GM19099 (cell line): Measurements from ENCODE around the gene VWA3A.

ENCODE experiments used
- POLR2A ChIP-seq: IDR thresholded peaks from 3 replicates; pipeline ENCODE4 v1.6.1; 2011; ENCODE audit warnings: low read depth; ENCODE audit not compliant: insufficient read length; ENCODE audit errors: extremely low read depth

VWA3A gene

DNA sequence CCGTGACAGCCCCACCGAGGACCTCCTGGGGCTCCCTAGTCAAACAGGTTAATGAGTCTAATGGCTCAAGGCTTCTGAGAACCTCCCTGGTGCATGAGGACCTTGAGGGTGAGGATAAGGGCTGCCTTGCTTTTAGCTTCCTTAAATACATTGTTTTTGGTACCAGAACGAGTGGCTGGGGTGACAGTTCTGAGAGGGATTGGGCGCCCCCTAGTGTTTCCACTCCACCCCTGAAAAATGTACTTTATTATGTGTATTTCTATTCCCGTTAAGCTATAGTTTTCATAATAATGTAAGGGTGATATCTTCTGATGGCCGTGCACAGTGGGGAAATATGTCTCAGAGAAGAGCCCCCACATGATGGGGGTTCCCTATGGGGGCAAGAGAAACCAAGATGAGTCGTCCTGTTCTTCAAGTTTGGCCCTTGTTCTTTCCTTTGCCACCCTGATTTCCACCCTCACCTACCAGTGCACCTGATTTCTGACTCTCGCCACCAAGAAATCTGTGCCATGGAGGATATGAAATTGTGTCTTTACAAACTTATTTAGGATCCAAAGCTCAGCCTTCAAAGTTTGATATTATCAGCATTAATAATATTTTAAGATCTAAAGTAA is 14.5 kb upstream of the VWA3A start:
- no peak for TF ChIP-seq POLR2A

- TF ChIP-seq POLR2A: no peak
These were observed 13.7 kb upstream of the VWA3A start for GRCh38 chr16:22078656-22079055.

GRCh38 chr16:22081050-22081449 is 11.3 kb upstream of the VWA3A start:
- TF ChIP-seq POLR2A: no peak

DNA sequence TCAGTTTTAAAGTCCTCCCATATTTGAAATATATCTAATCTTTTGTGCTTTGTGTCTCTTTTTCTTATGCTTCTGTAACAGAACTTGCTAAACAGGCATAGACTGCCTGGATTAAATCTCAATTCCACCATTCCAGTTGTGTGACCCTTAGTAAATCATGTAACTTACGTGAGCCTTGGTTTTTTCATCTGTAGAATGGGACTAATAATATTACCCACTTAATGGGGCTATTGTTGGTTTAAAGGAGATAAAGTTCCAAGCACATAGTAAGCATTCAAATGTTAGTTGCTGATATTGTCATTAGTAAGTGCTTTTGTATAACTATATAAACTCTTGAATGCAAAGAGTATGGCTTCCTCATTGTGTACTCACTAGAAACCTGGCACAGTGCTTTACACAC is 5.9 kb upstream of the VWA3A start:
- no peak for TF ChIP-seq POLR2A

DNA sequence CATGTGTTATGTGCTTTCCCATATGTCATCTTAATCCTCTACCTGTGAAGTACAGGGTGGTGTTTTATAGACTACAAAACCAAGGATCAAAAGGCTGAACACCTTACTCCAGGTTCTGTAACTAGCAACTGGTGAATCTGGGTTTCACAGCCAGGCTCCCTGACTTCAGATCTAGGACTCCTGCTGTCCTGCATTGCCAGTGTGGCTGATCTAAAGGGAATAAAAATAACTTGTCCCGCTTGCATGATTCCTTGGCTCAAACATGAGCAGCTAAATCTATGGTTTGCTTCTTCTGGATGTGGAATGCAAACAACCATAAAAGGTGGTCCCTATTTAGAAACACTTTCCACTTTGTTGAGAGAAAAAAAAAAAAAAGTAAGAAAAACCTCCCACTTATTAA is 3.7 kb upstream of the VWA3A start:
- no peak for TF ChIP-seq POLR2A

DNA sequence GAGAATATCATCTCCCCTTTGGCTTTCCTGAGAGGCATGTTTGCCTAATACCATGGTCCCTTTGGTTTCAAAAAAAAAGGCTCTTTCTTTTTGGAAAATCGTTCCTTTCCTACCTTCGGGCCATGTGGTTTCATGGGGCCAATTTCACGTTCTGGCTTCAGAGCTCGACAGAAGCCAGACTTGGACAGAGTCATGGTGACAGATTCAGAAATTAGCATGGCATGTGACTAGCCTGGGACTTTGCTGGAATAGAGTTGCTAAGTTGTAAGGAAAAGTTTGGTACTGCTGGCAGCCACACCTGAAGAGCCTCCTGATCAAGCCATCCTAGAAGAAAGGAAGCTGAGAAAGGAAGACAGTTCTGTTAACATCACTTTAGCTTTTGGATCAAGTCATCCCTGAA is 2.4 kb upstream of the VWA3A start:
- no peak for TF ChIP-seq POLR2A

GRCh38 chr16:22091721-22092120 is 620 bp upstream of the VWA3A start:
- no peak for TF ChIP-seq POLR2A

DNA sequence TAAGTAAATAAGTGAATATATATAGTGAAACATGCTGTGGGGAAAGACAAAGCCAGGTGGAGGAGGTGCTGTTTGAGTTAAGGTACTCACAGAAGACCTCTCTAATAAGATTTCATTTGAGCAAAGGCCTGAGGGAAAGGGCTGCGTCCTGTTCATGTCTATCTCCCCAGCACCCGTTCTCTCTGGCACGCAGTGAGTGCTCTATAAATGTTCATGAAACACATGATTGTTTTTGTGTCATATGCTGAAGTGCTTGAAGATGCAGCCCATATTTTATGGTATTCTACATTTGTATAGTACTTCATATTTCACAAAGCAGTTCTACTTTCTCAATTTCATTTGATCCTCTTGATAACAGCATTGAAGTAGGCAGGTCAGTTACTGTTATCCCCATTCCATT is 990 bp downstream of the VWA3A start:
- TF ChIP-seq POLR2A: no peak

GRCh38 chr16:22093996-22094395 is 1.7 kb downstream of the VWA3A start:
- no peak for TF ChIP-seq POLR2A

DNA sequence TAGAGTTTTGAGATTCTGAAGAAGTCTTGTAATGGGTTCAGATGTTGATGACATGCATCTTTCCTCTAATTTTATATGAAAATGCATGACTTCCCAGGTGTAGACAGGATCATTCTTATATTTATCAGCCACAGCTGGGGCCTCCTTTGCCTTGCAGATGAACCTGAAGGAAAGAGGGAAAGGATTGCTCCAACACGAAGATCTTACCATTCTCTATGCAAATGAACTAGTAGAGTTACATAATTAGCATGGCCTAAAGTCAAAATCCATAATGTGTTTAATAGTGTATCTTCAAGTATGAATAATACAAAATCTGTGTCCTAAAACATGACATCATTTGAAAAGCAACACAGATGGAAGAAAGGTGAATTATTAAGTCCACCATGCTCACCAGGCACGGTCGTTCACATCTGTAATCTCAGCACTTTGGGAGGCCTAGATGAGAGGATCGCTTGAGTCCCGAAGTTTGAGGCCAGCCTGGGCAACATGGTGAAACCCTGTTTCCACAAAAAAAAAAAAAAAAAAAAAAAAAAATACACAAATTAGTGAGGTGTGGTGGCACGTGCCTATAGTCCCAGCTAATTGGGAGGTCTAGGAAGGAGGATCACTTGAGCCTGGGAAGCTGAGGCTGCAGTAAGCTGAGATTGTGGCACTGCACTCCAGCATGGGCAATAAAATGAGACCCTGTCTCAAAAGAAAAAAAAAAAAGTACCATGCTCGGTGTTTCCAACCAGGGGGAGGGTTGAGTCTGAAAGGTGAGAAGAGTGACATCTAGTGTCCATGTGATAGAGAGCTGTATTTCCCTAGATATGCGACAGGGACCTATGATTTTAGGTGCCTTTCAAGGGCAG is 6.3 kb downstream of the VWA3A start:
- TF ChIP-seq POLR2A: no peak

- no peak for TF ChIP-seq POLR2A
These were observed 7.1 kb downstream of the VWA3A start for GRCh38 chr16:22099256-22099975.

DNA sequence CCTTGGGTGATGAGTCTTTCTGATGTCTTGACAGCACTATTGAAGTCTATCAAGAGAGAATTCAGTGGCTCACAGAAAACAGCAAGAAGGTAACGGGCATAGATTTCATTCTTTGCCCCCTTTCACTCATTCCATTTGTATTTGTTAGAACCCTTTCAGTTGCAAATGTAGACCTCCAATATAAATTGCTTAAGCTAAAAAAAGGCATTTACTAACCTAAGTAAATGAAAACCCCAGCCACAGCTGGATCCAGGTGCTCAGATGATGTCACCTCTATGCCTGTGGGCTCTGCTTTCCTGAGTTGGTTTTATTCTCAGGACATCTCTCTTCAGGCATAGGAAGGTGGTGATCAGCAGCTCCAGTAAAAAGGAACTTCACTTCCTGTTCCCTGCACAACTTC is 11.1 kb downstream of the VWA3A start:
- no peak for TF ChIP-seq POLR2A

- TF ChIP-seq POLR2A: no peak
These were observed 17.0 kb downstream of the VWA3A start for GRCh38 chr16:22109258-22109898.

GRCh38 chr16:22116095-22116700 is 23.9 kb downstream of the VWA3A start:
- no peak for TF ChIP-seq POLR2A

- TF ChIP-seq POLR2A: no peak
These were observed 25.3 kb downstream of the VWA3A start for GRCh38 chr16:22117609-22118008.

- no peak for TF ChIP-seq POLR2A
These were observed 28.1 kb downstream of the VWA3A start for GRCh38 chr16:22120440-22120839.

DNA sequence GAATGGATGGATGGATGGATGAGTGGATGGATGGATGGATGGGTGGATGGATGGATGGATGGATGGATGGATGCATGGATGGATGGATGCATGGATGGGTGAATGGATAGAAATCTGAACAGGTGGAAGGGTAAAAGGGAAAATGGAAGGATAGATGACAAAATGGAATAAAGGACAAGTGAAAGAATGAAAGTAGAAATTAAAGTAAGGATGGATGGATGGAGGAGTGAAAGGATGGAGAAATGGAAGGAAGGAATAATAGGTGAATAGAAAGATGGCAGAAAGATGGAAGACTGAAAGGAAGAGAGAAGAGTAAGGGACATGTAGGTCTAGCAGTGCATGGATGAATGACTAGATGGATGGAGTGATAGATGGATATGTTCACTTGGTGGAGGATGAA is 29.9 kb downstream of the VWA3A start:
- no peak for TF ChIP-seq POLR2A
